GM12878 (cell line): ENCODE results near the gene MPEG1. TPM values are rescaled to one million over a fixed set of nuclear protein-coding genes. Genes with fewer than 3 reads are reported as not detected.

Experiments
- CREM ChIP-seq: IDR thresholded peaks from 2 replicates; pipeline ENCODE4 v1.6.1; 2014; ENCODE audit warnings: antibody characterized with exemption, low read depth
- EGR1 ChIP-seq, 2 experiments: IDR thresholded peaks; 1 replicate in 1 of 2; 2 replicates in 1 of 2; pipeline ENCODE4 v1.6.1; 2011 to 2012; ENCODE audit warnings: low read depth in 2 of 2, low read length in 2 of 2, borderline replicate concordance in 1 of 2, mild to moderate bottlenecking in 1 of 2, moderate library complexity in 1 of 2
- GATAD2B ChIP-seq: fragments of 450-650 bp; conservative IDR thresholded peaks from 2 replicates; pipeline ENCODE4 v1.6.1; 2017; ENCODE audit warnings: low read depth, mild to moderate bottlenecking, moderate library complexity
- HCFC1 ChIP-seq: fragments of 150-350 bp; IDR thresholded peaks from 2 replicates; pipeline ENCODE4 v1.6.1; 2014; ENCODE audit warnings: low read length
- HDAC6 ChIP-seq: fragments of 200-600 bp; sonication (generic); IDR thresholded peaks from one replicate; pipeline ENCODE4 v1.8.0; 2017; ENCODE audit warnings: antibody characterized with exemption; ENCODE audit not compliant: unreplicated experiment
- HDGF ChIP-seq: fragments of 450-650 bp; IDR thresholded peaks from 2 replicates; pipeline ENCODE4 v1.6.1; 2016; ENCODE audit warnings: antibody characterized with exemption
- IKZF1 ChIP-seq: fragments of 450-650 bp; conservative IDR thresholded peaks from 2 replicates; pipeline ENCODE4 v1.6.1; 2017; ENCODE audit warnings: antibody characterized with exemption, mild to moderate bottlenecking
- JUNB ChIP-seq: IDR thresholded peaks from 2 replicates; pipeline ENCODE4 v1.6.1; 2016; ENCODE audit warnings: antibody characterized with exemption, mild to moderate bottlenecking
- MYB ChIP-seq: fragments of 150-350 bp; IDR thresholded peaks from 2 replicates; pipeline ENCODE4 v1.6.1; 2014; ENCODE audit warnings: mild to moderate bottlenecking, low read depth, low read length, borderline replicate concordance
- NR2C1 ChIP-seq: fragments of 450-650 bp; IDR thresholded peaks from 2 replicates; pipeline ENCODE4 v1.6.1; 2017; ENCODE audit warnings: antibody characterized with exemption, mild to moderate bottlenecking, moderate library complexity
- PAX8 ChIP-seq: fragments of 450-650 bp; IDR thresholded peaks from 2 replicates; pipeline ENCODE4 v1.6.1; 2017; ENCODE audit warnings: mild to moderate bottlenecking, moderate library complexity
- SIN3A ChIP-seq: IDR thresholded peaks from 2 replicates; pipeline ENCODE4 v1.6.1; 2012; ENCODE audit warnings: low read depth, low read length, improper control_type of control experiment
- SIX5 ChIP-seq: IDR thresholded peaks from 2 replicates; pipeline ENCODE4 v1.6.1; 2011; ENCODE audit warnings: mild to moderate bottlenecking, low read depth, low read length, moderate library complexity; ENCODE audit not compliant: severe bottlenecking
- SPI1 ChIP-seq: IDR thresholded peaks from 2 replicates; pipeline ENCODE4 v1.6.1; 2011; ENCODE audit warnings: low read depth, mild to moderate bottlenecking, low read length, moderate library complexity, borderline replicate concordance; ENCODE audit not compliant: insufficient read depth
- STAT3 ChIP-seq: IDR thresholded peaks from 2 replicates; pipeline ENCODE4 v1.6.1; 2011; ENCODE audit warnings: low read depth, low read length, improper control_type of control experiment
- TCF3 ChIP-seq: IDR thresholded peaks from 2 replicates; pipeline ENCODE4 v1.6.1; 2012; ENCODE audit warnings: low read depth, mild to moderate bottlenecking, low read length, borderline replicate concordance; ENCODE audit not compliant: insufficient read depth
- WRNIP1 ChIP-seq: IDR thresholded peaks from 2 replicates; pipeline ENCODE4 v1.6.1; 2011; ENCODE audit warnings: low read depth, low read length, improper control_type of control experiment, borderline replicate concordance
- ZNF274 ChIP-seq: IDR thresholded peaks from one replicate; pipeline ENCODE4 v1.8.0; 2011; ENCODE audit not compliant: insufficient read length, insufficient read depth
- polyA plus RNA-seq, 11 experiments: library from polyadenylated mRNA; depleted of rRNA in 4 of 11; unstranded in 6 of 11; stranded (reverse) in 5 of 11; fragments of >200 nt; fragmentation: Nextera tagmentation in 4 of 11; fragmentation: Illumina TruSeq in 1 of 11; extraction: Ambion mirVana in 4 of 11; extraction: Trizol in 1 of 11; gene quantifications; 1 replicate in 1 of 11; 2 replicates in 10 of 11; pipeline versions ENCODE4 v1.2.1 to v1.2.3, GENCODE V29; 2011 to 2016; ENCODE audit warnings: inconsistent platforms in 2 of 11, missing spikeins in 2 of 11, low read depth in 1 of 11
- total RNA-seq, 4 experiments: library from RNA; depleted of rRNA in 3 of 4; stranded (reverse); fragments of >200 nt in 3 of 4; fragmentation: Illumina TruSeq in 1 of 4; extraction: Trizol in 1 of 4; gene quantifications; 2 replicates each; pipeline versions ENCODE4 v1.2.1 to v1.2.3, GENCODE V29; 2013 to 2021
- TF ChIP-seq, protein P1 (sequence below): fragments of 450-650 bp; IDR thresholded peaks from 2 replicates; pipeline ENCODE4 v1.6.1; 2017; ENCODE audit warnings: mild to moderate bottlenecking, moderate library complexity
- TF ChIP-seq, protein P2 (sequence below): IDR thresholded peaks from 2 replicates; pipeline ENCODE4 v1.6.1; 2012; ENCODE audit warnings: low read depth, low read length, improper control_type of control experiment
- TF ChIP-seq, protein P3 (sequence below): fragments of 450-650 bp; formaldehyde crosslinking; IDR thresholded peaks from 2 replicates; pipeline ENCODE4 v1.5.0; 2022; ENCODE audit warnings: mild to moderate bottlenecking, missing genetic modification characterization
- TF ChIP-seq, protein P4 (sequence below): fragments of 450-650 bp; IDR thresholded peaks from 2 replicates; pipeline ENCODE4 v1.6.1; 2017; ENCODE audit warnings: low read depth, mild to moderate bottlenecking, moderate library complexity

The MPEG1 gene
- total and polyA plus RNA-seq, 10 of the 15 experiments (the other 5 are each of a cell fraction or from before 2014, with no cell fraction given) = 1.3 to 15.6 (median 11.7) TPM; not detected in 1

DNA sequence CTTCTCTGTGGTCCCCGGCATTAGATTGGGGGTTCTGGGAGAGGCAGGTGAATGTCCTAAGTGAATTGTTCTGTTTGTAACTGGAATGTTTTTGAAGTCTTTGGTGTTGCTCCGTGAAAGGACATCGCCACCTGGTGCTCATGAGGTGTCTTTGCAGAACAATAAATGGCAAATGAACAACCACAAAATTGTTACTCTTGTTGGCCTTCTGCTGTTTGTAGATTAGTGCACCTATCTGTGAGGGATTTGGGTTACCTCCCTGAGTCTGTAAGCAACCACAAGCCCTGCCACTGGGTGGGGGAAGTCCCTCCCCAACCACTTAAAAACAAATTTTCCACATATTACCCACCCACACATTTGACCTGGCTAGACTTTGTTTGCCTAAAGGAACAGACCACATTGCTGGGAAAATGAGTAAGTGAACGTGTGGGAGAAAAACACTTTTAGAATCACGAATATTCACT lies 4.7 kb downstream of the MPEG1 start (continued):
- TF ChIP-seq SPI1 = no peak
- TF ChIP-seq IKZF1 = peak; percentile 98
- no peak; the same call in 1 of the 2 replicates for TF ChIP-seq JUNB
- no peak for TF ChIP-seq MYB
- TF ChIP-seq HDAC6 = no peak
- TF ChIP-seq, protein P1, sequence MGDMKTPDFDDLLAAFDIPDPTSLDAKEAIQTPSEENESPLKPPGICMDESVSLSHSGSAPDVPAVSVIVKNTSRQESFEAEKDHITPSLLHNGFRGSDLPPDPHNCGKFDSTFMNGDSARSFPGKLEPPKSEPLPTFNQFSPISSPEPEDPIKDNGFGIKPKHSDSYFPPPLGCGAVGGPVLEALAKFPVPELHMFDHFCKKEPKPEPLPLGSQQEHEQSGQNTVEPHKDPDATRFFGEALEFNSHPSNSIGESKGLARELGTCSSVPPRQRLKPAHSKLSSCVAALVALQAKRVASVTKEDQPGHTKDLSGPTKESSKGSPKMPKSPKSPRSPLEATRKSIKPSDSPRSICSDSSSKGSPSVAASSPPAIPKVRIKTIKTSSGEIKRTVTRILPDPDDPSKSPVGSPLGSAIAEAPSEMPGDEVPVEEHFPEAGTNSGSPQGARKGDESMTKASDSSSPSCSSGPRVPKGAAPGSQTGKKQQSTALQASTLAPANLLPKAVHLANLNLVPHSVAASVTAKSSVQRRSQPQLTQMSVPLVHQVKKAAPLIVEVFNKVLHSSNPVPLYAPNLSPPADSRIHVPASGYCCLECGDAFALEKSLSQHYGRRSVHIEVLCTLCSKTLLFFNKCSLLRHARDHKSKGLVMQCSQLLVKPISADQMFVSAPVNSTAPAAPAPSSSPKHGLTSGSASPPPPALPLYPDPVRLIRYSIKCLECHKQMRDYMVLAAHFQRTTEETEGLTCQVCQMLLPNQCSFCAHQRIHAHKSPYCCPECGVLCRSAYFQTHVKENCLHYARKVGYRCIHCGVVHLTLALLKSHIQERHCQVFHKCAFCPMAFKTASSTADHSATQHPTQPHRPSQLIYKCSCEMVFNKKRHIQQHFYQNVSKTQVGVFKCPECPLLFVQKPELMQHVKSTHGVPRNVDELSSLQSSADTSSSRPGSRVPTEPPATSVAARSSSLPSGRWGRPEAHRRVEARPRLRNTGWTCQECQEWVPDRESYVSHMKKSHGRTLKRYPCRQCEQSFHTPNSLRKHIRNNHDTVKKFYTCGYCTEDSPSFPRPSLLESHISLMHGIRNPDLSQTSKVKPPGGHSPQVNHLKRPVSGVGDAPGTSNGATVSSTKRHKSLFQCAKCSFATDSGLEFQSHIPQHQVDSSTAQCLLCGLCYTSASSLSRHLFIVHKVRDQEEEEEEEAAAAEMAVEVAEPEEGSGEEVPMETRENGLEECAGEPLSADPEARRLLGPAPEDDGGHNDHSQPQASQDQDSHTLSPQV = no peak
- no peak for TF ChIP-seq WRNIP1
- peak; percentile 70 for TF ChIP-seq GATAD2B
- TF ChIP-seq, protein P2, sequence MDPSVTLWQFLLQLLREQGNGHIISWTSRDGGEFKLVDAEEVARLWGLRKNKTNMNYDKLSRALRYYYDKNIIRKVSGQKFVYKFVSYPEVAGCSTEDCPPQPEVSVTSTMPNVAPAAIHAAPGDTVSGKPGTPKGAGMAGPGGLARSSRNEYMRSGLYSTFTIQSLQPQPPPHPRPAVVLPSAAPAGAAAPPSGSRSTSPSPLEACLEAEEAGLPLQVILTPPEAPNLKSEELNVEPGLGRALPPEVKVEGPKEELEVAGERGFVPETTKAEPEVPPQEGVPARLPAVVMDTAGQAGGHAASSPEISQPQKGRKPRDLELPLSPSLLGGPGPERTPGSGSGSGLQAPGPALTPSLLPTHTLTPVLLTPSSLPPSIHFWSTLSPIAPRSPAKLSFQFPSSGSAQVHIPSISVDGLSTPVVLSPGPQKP = no peak
- TF ChIP-seq, protein P3, sequence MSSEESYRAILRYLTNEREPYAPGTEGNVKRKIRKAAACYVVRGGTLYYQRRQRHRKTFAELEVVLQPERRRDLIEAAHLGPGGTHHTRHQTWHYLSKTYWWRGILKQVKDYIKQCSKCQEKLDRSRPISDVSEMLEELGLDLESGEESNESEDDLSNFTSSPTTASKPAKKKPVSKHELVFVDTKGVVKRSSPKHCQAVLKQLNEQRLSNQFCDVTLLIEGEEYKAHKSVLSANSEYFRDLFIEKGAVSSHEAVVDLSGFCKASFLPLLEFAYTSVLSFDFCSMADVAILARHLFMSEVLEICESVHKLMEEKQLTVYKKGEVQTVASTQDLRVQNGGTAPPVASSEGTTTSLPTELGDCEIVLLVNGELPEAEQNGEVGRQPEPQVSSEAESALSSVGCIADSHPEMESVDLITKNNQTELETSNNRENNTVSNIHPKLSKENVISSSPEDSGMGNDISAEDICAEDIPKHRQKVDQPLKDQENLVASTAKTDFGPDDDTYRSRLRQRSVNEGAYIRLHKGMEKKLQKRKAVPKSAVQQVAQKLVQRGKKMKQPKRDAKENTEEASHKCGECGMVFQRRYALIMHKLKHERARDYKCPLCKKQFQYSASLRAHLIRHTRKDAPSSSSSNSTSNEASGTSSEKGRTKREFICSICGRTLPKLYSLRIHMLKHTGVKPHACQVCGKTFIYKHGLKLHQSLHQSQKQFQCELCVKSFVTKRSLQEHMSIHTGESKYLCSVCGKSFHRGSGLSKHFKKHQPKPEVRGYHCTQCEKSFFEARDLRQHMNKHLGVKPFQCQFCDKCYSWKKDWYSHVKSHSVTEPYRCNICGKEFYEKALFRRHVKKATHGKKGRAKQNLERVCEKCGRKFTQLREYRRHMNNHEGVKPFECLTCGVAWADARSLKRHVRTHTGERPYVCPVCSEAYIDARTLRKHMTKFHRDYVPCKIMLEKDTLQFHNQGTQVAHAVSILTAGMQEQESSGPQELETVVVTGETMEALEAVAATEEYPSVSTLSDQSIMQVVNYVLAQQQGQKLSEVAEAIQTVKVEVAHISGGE (CRISPR knock-in tag) = no peak
- TF ChIP-seq, protein P4, sequence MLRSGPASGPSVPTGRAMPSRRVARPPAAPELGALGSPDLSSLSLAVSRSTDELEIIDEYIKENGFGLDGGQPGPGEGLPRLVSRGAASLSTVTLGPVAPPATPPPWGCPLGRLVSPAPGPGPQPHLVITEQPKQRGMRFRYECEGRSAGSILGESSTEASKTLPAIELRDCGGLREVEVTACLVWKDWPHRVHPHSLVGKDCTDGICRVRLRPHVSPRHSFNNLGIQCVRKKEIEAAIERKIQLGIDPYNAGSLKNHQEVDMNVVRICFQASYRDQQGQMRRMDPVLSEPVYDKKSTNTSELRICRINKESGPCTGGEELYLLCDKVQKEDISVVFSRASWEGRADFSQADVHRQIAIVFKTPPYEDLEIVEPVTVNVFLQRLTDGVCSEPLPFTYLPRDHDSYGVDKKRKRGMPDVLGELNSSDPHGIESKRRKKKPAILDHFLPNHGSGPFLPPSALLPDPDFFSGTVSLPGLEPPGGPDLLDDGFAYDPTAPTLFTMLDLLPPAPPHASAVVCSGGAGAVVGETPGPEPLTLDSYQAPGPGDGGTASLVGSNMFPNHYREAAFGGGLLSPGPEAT = peak; percentile 93
- TF ChIP-seq STAT3 = no peak
- no peak for TF ChIP-seq PAX8
- no peak for TF ChIP-seq HDGF
- TF ChIP-seq TCF3 = no peak
- TF ChIP-seq HCFC1 = no peak
- no peak for TF ChIP-seq ZNF274
- no peak for TF ChIP-seq SIX5
- peak in 1 of 2 experiments; percentile 80; a peak in 2 of 3 replicates for TF ChIP-seq EGR1 (IDR thresholded peaks at IDR 0.05; ENCODE audit: borderline replicate concordance in 1 of 2, low read depth in 2 of 2, low read length in 2 of 2)
- TF ChIP-seq NR2C1 = no peak
- TF ChIP-seq SIN3A = no peak
- peak; percentile 63; the same call in 1 of the 2 replicates for TF ChIP-seq CREM
